HG03342 (cell line): Measurements from ENCODE around the gene SMARCC1.

ENCODE experiments used
- ATAC-seq: cut with Tn5 transposase; IDR thresholded peaks from one replicate; pipeline ENCODE4 v1.9.1; 2021; ENCODE audit warnings: mild to moderate bottlenecking, moderate library complexity; ENCODE audit not compliant: unreplicated experiment

SMARCC1 gene

GRCh38 chr3:47592066-47592795 is 189.5 kb downstream of the SMARCC1 start:
- ATAC-seq = no peak

DNA sequence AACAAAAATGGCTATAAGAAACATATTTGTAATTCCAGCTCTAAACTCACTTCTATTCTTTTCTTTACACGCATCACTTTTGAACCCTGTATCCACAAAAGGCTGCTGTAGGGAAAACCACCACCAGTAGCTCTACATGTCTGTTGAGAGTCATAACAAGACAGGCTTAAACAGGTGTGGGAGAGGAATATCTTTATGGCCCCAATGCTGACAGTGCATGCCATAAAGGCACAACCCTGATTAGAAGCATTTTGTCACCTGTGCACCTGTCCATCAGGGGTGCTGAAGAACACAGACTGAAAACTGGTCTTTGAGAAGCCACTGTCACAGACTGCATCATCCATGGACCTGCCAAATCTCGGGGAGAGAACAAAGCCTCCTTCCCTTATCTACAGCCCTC is 191.5 kb downstream of the SMARCC1 start:
- ATAC-seq = no peak

DNA sequence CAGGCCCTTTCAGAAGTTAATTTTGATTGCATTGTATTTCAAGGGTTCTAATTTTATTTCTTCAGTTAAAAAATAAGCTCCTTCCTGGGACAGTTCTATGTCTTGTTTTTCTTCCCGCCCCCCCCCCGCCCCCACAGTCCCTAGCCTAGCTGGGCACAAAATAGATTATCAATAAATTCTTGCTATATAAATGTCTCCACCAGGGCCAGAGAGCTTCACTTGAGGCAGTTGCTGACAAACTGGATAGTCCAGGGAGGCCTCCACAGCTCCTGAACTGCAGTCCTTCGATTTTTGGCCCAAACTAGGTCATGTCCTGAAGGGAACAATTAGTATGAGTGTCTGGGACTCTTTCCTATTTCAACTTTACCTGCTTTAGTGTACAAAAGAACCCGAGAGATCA is 193.1 kb downstream of the SMARCC1 start:
- ATAC-seq = no peak

DNA sequence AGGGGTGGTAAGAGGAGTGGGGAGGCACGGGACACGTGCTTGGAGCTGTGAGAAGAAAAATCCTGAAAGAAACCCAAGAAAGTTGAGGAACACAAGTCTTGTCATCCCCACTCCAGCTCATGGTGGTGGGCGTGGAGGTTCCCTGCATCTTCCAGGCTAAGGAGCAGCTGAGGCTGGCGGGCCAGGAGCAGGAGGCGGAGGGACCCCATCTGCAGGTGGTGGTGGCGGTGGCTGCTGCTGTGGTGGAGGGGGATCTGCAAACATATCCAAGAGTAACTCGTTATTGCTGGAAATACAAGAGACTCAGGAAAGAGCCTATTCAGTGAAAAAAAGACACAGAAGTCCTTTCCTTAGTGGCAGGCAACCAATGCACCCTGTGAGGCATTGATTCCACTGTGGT is 193.6 kb downstream of the SMARCC1 start:
- no peak for ATAC-seq

DNA sequence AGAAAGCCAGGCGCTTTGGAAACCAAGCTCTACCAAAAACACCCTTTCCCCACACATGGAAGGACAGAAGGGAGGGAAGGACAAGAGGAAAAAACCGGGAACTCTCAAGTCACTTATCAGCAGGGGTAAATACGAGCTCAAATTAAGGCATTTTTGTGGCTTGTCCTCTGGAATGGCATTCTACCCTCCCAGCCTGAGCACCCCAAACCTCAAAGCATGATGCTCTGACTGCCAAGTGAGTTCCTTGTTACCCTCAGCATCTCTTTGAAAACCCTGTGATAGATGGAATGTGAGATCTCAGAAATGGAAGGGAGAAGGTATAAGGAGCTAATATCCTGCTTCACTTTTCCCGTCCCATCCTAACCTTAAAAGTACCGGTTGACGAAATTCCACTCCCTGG is 194.9 kb downstream of the SMARCC1 start:
- no peak for ATAC-seq

GRCh38 chr3:47583320-47584075 is 198.2 kb downstream of the SMARCC1 start:
- no peak for ATAC-seq

GRCh38 chr3:47581835-47582234 is 199.9 kb downstream of the SMARCC1 start:
- no peak for ATAC-seq

GRCh38 chr3:47581422-47581821 is 200.3 kb downstream of the SMARCC1 start:
- no peak for ATAC-seq

DNA sequence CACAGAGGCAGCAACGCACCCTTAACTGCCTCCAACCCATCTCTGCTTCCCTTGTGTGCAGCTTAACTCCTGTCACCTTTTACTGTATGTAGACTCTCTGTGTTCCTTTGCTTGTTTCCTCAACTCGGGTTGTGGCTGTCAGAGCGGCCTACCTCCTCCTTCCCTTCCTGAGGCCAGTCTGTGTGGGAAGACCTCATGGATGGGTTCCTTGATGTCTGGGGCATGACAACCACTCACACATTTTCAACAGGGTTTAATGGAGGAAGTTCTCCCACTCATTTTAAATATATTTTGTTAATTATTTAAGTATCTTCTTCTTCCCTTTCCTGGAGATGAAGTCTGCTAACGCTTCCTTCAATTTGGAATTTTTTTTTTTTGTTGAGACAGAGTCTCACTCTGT is 201.2 kb downstream of the SMARCC1 start:
- ATAC-seq = no peak

DNA sequence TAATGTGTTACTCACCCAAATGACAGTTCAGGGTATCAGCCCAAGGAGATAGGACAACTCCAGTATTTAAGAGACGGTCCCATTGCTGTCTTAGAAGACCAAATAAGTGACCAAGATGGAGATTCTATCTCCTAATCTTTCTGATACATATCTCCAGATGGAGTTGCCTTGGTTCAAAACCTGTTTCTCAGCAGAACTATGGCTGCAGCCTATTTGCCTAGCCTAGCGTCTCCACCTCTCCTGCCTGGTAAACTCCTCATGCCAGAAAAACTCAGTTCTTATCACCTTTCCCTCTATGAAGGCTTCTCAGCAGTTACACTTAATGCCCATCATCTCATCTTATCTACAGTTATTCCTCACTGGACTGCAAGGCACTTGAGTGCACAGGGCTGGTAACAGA is 201.8 kb downstream of the SMARCC1 start:
- no peak for ATAC-seq

DNA sequence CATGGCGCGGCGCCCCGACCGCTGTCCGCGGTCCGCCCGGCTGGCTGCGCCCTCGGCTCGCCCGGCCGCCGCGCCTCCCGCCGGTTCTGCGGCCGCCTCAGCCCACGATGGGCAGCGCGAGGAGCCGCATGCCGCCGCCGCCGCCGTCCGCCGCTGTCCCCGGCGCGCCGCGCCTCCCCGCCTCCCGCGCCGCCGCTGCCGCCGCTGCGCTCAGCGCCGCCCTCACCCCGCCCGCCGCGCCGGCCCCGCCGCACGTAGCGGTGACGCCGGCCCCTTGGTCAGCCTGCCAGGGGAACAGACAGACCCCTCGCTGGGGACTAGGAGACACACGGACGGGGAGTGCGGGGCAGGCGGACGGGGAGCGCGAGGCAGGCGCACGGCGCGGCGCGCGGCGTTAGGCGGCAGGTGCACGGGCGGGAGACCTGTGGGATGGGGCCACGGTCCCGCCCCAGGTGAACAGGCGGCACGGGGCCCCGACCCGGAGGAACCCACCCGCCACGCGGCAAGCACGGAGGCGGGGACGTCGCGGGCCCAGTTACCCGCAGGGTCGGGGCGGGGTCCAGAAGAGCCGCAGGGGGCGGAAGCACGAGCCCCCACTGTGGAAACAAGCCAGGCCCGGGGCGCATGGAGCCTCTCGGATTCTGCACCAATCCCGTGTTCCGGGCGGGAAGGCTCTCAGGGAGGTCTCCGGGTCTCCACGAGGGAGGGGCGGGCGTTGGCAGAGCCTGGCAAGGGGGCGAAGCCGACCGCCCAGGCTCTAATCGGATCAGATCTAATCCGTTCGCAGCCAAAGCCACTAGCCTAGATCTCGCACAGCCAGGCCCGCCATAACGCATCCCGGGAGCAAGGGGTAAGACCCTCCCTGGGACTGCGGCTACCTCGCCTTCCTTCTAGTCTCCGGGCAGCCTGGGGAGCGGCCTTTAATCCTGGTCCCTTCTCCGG is 202.7 kb downstream of the SMARCC1 start, which contains the start of gene CSPG5:
Gene CSPG5, minus strand, starts transcription at position 175 of the 942 bp plus-strand sequence. Its CDS starts 172 bp downstream, at position 3.
- ATAC-seq = peak; percentile 32

DNA sequence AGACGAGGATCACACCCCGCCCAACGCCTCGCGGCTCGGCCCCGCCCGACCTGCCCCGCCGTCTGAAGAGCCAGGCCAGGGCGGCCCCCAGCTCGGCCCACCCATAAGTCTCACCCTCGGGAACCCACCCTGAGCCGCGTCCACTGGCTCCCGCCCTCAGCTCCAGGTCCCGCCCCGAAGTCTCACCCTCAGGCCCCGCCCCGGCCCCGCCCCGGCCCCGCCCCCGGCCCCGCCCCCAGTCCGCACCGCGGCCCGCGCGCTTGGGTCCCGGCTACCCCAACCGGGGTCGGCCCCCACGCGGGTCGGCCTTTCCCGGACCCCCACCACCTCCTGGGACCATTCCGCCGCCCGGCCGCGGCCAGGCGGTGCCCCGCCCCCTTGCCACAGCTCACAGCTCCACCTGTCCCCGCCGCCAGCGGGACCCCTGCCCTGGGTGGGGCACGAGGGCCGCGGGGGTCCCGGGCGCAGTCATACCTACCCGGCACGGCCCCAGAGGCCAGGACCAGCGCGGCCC is 203.5 kb downstream of the SMARCC1 start:
- peak; percentile 50 for ATAC-seq

DNA sequence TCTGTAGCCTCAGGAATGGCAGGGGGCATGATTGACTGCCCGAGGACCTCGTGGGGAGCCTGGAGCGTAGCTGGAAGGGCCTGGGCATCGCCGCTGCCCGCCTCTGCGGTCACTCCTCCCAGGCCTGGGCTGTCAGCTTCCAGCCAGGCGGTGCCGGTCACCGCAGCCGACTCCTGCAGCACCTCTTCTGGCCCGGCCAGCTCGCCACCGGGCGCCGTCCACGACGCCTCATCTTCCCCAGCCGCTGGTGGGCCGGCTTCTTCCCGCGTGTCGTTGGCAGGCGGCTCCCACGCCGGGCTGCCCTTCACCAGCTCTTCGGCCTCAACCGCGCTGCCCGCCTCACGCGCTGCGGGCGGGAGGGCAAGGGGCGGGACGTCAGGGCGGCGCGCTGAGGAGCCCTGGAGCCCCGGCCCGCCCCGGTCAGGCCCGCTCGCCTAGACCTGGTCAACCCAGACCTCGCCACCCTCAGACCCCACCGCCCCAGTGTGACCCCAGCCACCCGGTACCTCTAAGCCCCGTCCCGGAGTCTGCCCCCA is 204.0 kb downstream of the SMARCC1 start:
- ATAC-seq = no peak

DNA sequence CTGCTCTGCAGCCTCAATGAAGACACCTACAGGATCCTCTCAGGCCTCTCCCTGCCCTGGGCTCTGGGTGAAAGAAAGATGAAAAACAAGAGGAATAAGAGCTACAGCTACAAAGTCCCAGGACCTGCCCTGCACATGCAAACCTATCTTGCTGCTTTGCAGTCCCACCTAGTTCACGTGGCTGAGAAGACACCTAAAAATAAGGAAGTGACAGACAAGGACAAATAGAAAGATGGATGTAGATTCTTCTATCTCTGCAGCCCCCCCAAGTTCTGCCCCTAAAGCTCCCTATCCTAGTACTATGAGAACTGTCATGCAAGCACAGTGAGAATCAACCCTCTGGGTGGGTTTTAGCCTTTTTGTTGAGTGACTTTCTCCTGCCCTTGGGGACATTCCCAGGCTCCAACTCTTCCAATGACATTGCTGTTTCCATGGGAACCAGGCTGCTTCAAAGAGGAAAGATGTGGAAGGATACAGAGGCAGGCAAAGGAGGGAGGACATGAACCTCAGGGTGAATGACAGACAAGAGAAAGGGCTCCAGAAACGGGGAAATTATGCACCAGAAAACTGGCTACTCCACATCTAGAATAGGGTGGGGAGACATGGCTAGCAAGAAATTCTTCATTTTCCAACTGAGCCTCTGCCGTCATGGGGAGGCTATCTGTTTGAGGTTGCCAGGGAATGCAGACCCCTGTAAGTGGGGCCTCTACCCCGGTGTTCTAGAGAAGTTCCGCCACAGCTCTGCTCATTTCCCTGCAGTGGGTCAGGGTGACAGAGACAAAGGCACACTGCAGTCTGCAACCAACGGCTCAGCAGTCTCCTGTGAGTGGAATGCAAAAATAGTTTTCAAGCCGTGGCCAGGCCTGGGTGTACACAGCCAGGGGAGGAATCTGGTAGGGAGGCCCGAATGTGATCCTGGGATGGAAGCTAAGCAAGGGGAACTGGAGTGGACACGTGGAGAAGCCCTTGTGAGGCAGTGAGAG is 208.2 kb downstream of the SMARCC1 start:
- ATAC-seq = no peak

GRCh38 chr3:47571391-47572175 is 210.1 kb downstream of the SMARCC1 start:
- no peak for ATAC-seq

DNA sequence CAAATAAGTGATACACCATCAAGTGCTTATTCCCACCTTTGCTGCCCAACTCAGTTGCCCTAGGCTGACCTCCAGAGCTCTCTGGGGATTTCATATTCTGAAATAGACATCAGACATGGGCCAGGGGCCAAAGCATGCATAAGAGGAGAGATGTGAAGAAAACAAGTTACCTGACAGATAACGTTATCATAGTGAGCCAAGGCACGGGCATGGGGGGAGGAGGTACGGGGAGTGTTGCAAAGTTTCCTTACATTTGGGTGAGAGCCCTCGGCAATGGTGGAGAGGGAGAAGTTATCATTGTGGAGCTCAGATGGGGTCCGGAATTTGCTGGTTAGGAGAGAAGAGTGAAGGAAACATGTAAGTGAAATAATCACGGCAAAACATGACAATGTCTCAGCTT is 212.8 kb downstream of the SMARCC1 start:
- ATAC-seq = no peak

GRCh38 chr3:47567149-47567548 is 214.5 kb downstream of the SMARCC1 start:
- no peak for ATAC-seq

DNA sequence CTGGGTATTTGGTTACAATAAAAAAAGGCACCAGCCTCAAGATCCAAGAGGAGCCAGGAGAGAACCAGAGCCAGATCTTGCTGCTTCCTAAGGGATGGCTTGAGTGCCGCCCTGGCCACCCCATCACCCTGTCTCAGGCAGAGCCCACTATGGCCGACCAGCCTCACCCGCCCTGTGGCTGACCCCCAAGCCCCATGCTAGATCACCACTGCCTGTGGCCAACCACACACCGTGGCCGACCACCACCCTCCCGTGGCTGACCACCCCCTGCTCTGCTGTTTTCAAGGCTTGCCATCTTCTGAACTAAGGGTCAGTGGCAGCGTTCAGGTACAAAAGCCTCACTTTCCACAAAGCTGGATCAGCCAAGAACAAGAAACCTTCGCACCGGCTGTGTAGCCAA is 215.0 kb downstream of the SMARCC1 start:
- ATAC-seq = no peak
